GM12878 (cell line): ENCODE measurements around the gene RETREG3.

Experiments
- ESRRA ChIP-seq: IDR thresholded peaks from 2 replicates; pipeline ENCODE4 v1.6.1; 2012; ENCODE audit warnings: mild to moderate bottlenecking, low read length, improper control_type of control experiment
- SPI1 ChIP-seq: IDR thresholded peaks from 2 replicates; pipeline ENCODE4 v1.6.1; 2011; ENCODE audit warnings: low read depth, mild to moderate bottlenecking, low read length, moderate library complexity, borderline replicate concordance; ENCODE audit not compliant: insufficient read depth
- ZBTB33 ChIP-seq: fragments of 450-650 bp; IDR thresholded peaks from 2 replicates; pipeline ENCODE4 v1.6.1; 2017; ENCODE audit warnings: mild to moderate bottlenecking

GRCh38 chr17:42598905-42599304, 10.3 kb downstream of the RETREG3 start:
- TF ChIP-seq ESRRA (no peak), ZBTB33 (no peak), SPI1 (no peak)
